ENCODE results near the gene PSMA2. TPM values are rescaled to one million over a fixed set of nuclear protein-coding genes. Genes with fewer than 3 reads are reported as not detected.

Gene PSMA2
- total and polyA plus RNA-seq, 2 experiments from 2014 or later: 118 to 213 TPM

DNA sequence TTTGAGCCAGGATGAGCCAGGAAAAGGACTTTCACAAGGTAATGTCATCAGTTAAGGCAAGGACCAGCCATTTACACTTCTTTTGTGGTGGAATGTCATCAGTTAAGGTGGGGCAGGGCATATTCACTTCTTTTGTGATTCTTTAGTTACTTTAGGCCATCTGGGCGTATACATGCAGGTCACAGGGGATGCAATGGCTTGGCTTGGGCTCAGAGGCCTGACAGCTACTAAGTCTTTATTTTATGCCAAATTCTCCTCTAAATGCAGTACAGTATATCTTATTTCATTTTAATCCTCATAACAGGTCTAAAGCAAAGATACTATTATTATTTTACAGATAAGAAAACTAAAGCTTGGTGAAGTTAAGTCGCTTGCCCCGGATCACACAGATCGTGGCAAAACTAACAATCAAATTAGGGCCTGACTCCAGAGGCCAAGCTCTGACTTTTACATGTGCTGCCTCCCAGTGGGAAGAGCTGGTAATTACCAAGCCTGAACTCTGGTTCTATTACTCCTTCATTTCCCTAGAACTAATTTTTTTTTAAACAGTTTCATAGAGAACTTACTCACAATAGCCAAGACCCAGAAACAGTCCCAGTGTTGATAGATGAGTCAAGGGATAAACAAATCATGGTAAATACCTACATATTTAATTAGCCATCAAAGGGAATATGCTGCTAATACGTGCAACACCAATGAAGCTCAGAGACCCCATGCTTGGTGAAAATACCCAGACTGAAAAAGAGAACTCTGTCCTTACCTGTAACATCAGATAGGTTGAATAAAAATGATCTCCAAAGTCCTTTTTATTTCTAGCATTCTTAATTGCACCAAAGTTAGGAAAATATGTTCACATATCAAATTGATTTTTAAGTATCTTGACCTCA lies 55.5 kb downstream of the PSMA2 start:
- H3K79me2 ChIP-seq: no peaks in the 10 kb centered on the region
- H3K27me3 ChIP-seq: no peaks in the 10 kb centered on the region
- H3K9me3 ChIP-seq (ENCODE audit: low read depth): no peaks in the 10 kb centered on the region
- H3K27ac ChIP-seq: no peak overlapping the region
- DNase-seq (ENCODE audit: low spot score): peak; percentile 79
- H3K4me3 ChIP-seq: no peak overlapping the region
- no peak overlapping the region for H3K4me2 ChIP-seq
- H3K36me3 ChIP-seq (replicated peaks; ENCODE audit: insufficient read depth, low read depth): no peaks in the 10 kb centered on the region
- no peaks in the 10 kb centered on the region for H3K4me1 ChIP-seq (ENCODE audit: insufficient read depth)
- TF ChIP-seq EZH2 (IDR thresholded peaks at IDR 0.05; ENCODE audit: borderline replicate concordance): no peak
- TF ChIP-seq, protein P1, sequence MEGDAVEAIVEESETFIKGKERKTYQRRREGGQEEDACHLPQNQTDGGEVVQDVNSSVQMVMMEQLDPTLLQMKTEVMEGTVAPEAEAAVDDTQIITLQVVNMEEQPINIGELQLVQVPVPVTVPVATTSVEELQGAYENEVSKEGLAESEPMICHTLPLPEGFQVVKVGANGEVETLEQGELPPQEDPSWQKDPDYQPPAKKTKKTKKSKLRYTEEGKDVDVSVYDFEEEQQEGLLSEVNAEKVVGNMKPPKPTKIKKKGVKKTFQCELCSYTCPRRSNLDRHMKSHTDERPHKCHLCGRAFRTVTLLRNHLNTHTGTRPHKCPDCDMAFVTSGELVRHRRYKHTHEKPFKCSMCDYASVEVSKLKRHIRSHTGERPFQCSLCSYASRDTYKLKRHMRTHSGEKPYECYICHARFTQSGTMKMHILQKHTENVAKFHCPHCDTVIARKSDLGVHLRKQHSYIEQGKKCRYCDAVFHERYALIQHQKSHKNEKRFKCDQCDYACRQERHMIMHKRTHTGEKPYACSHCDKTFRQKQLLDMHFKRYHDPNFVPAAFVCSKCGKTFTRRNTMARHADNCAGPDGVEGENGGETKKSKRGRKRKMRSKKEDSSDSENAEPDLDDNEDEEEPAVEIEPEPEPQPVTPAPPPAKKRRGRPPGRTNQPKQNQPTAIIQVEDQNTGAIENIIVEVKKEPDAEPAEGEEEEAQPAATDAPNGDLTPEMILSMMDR (IDR thresholded peaks at IDR 0.05; ENCODE audit: poor library complexity): peak; percentile 84
- H3K9me2 ChIP-seq (replicated peaks; ENCODE audit: insufficient read depth): no peaks in the 10 kb centered on the region
- 50% methylated on average over 5 of the region's 5 CpGs for WGBS (ENCODE audit: low lambda C conversion rate, missing lambda C conversion rate)
- H4K20me1 ChIP-seq (ENCODE audit: insufficient read depth, poor library complexity, severe bottlenecking): no peaks in the 10 kb centered on the region
- H2AFZ ChIP-seq: no peak overlapping the region

DNA sequence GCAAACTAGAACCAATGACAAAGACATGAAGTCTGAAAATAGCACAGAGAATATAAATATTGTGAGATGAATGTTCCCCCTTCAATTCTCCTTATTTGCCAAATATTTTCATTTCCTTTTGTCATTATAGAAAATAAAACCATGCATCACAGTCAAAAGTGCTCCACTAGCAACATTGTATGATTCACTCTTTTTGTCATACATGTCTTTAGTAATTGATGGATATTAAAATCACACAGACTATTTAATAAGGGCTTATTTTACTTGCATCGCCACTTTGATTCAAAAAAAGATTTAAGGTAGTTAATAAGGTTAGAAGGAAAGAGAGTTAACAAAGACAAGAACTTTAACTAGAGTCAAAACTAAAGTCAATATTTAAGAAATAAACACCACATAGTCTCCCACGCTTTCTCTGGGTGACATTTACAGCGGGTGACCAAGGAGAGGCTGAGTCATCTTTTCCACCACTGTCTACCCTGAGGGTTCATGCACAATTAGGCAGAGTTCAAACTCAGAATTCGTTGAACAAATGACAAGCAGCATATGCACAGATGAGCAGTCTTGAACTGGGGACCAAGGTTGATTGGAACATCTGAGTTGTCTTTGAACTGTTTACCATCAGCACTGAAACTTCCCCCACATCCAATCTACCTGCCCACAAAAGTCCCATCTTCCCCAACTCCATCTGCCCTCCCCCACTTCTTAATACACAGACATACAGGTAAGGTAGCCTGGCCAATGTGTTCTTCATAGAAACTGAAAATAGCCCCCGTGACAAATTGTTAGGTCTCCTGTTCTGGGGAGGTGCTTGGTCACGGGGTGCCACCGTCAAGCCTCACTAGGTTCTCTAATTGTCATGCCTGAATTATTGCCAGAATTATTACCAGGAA lies 62.6 kb downstream of the PSMA2 start:
- 72% methylated on average over 7 of the region's 7 CpGs for WGBS (ENCODE audit: low lambda C conversion rate, missing lambda C conversion rate)
- TF ChIP-seq, protein P1 (IDR thresholded peaks at IDR 0.05; ENCODE audit: poor library complexity): no peak
- TF ChIP-seq EZH2phosphoT487 (IDR thresholded peaks at IDR 0.05; ENCODE audit: low read depth, severe bottlenecking, unreplicated experiment) (no peak), EZH2 (IDR thresholded peaks at IDR 0.05; ENCODE audit: borderline replicate concordance) (no peak)
- no peaks in the 10 kb centered on the region for H3K9me2 ChIP-seq (replicated peaks; ENCODE audit: insufficient read depth)
- H3K27ac ChIP-seq: no peak overlapping the region
- no peaks in the 10 kb centered on the region for H4K20me1 ChIP-seq (ENCODE audit: insufficient read depth, poor library complexity, severe bottlenecking)
- no peak overlapping the region for H3K4me2 ChIP-seq
- no peaks in the 10 kb centered on the region for H3K79me2 ChIP-seq
- no peaks in the 10 kb centered on the region for H3K4me1 ChIP-seq (ENCODE audit: insufficient read depth)
- DNase-seq (ENCODE audit: low spot score): peak; percentile 55
- H3K4me3 ChIP-seq: no peak overlapping the region
- H3K9me3 ChIP-seq (ENCODE audit: low read depth): no peaks in the 10 kb centered on the region
- no peaks in the 10 kb centered on the region for H3K27me3 ChIP-seq
- H2AFZ ChIP-seq: no peak overlapping the region
- no peaks in the 10 kb centered on the region for H3K36me3 ChIP-seq (replicated peaks; ENCODE audit: insufficient read depth, low read depth)

DNA sequence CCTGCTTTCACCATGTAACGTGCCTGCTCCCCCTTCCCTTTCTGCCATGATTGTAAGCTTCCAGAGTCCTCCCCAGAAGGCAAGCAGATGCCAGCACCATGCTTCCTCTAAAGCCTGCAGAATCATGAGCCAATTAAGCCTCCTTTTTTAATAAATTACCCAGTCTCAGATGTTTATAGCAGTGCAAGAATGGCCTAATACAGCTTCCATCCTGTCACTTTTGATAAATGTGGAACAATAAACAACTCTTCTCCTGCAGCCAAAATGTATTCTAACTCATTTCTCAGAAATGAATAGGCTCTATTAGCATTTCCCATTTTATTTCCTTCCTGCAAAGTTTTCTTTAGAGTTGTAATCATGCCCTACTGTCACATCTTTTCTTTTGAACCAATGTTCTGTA lies 63.5 kb downstream of the PSMA2 start:
- Histone ChIP-seq H4K20me1 (ENCODE audit: insufficient read depth, poor library complexity, severe bottlenecking) (no peaks in the 10 kb centered on the region), H3K27ac (no peak overlapping the region), H3K4me3 (no peak overlapping the region), H3K79me2 (no peaks in the 10 kb centered on the region), H3K27me3 (no peaks in the 10 kb centered on the region), H3K36me3 (replicated peaks; ENCODE audit: insufficient read depth, low read depth) (no peaks in the 10 kb centered on the region), H3K9me3 (ENCODE audit: low read depth) (no peaks in the 10 kb centered on the region), H2AFZ (no peak overlapping the region), H3K9me2 (replicated peaks; ENCODE audit: insufficient read depth) (no peaks in the 10 kb centered on the region), H3K4me1 (ENCODE audit: insufficient read depth) (no peaks in the 10 kb centered on the region), H3K4me2 (no peak overlapping the region)
- TF ChIP-seq EZH2 (IDR thresholded peaks at IDR 0.05; ENCODE audit: borderline replicate concordance): no peak
- TF ChIP-seq EZH2phosphoT487 (IDR thresholded peaks at IDR 0.05; ENCODE audit: low read depth, severe bottlenecking, unreplicated experiment): no peak
- TF ChIP-seq, protein P1 (IDR thresholded peaks at IDR 0.05; ENCODE audit: poor library complexity): no peak
- no peak for DNase-seq (ENCODE audit: low spot score)
- WGBS (ENCODE audit: low lambda C conversion rate, missing lambda C conversion rate): 87% methylated on average over 1 of the region's 1 CpG

Other genes starting within 250 kb of the PSMA2 start
- 5.9 and 9.9 TPM in 2 replicates for gene C7orf25, start 20.1 kb downstream of the PSMA2 start, total RNA-seq
- gene C7orf25, start 20.1 kb downstream of the PSMA2 start, polyA plus RNA-seq: 2.4 and 3.9 TPM in 2 replicates
- 67.4 and 70.0 TPM in 2 replicates for gene MRPL32, start 202 bp upstream of the PSMA2 start, total RNA-seq
- 59.9 and 69.2 TPM in 2 replicates for gene MRPL32, start 202 bp upstream of the PSMA2 start, polyA plus RNA-seq
- 2.6 and 7.6 TPM in 2 replicates for gene HECW1, start 180.5 kb upstream of the PSMA2 start, total RNA-seq
- 1.5 and 4.0 TPM in 2 replicates for gene HECW1, start 180.5 kb upstream of the PSMA2 start, polyA plus RNA-seq